Measurements from ENCODE around the gene PUS10.
"Not testable (repeated sequence)": the region's sequence is repeated elsewhere in the genome, so short reads cannot be mapped to it uniquely, and the experiment has no call there.

The PUS10 gene, protein sequence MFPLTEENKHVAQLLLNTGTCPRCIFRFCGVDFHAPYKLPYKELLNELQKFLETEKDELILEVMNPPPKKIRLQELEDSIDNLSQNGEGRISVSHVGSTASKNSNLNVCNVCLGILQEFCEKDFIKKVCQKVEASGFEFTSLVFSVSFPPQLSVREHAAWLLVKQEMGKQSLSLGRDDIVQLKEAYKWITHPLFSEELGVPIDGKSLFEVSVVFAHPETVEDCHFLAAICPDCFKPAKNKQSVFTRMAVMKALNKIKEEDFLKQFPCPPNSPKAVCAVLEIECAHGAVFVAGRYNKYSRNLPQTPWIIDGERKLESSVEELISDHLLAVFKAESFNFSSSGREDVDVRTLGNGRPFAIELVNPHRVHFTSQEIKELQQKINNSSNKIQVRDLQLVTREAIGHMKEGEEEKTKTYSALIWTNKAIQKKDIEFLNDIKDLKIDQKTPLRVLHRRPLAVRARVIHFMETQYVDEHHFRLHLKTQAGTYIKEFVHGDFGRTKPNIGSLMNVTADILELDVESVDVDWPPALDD

DNA sequence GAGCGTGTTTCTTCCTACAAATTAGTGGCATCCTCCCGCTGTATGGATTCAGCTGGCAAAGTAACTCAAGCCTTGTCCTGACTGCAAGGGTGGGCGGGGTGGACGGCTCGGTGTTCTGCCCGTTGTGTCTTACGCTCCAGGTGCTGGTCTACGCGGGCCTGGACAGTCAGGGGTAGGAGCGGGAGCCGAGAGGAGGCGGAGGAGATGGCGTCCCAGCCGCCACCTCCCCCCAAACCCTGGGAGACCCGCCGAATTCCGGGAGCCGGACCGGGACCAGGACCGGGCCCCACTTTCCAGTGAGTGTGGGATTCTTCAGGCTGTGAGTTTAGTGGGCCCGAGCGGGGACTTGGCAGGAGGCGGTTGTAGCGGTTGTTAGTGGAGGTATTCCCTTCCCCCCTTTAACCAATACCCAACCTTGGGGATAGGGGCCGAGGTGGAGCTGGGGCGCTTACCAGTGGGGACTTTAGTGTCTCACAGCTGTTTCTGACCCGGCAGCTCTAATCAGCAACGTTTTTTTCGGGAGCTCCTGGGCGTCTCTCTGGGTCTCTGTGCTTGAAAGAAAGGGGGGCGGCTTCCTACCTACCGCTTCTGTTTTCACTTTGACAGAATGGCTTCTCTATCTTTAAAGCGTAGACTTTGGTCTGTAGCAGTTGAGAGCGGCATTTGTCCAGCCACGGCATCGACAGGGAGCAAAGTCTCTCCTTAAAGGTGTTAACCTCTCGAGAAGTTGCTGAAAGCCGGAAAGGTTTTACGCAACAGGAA lies at the start of gene PUS10, which contains the start of gene PEX13:
TSS of gene PUS10 (minus strand) at position 700 of the 762 bp plus-strand sequence. CDS start 6,365 bp downstream, outside the sequence.
TSS of gene PEX13 (plus strand) at position 165 of the 762 bp plus-strand sequence. CDS start at position 205, 40 bp downstream.
- peak; percentile 87 for DNase-seq

DNA sequence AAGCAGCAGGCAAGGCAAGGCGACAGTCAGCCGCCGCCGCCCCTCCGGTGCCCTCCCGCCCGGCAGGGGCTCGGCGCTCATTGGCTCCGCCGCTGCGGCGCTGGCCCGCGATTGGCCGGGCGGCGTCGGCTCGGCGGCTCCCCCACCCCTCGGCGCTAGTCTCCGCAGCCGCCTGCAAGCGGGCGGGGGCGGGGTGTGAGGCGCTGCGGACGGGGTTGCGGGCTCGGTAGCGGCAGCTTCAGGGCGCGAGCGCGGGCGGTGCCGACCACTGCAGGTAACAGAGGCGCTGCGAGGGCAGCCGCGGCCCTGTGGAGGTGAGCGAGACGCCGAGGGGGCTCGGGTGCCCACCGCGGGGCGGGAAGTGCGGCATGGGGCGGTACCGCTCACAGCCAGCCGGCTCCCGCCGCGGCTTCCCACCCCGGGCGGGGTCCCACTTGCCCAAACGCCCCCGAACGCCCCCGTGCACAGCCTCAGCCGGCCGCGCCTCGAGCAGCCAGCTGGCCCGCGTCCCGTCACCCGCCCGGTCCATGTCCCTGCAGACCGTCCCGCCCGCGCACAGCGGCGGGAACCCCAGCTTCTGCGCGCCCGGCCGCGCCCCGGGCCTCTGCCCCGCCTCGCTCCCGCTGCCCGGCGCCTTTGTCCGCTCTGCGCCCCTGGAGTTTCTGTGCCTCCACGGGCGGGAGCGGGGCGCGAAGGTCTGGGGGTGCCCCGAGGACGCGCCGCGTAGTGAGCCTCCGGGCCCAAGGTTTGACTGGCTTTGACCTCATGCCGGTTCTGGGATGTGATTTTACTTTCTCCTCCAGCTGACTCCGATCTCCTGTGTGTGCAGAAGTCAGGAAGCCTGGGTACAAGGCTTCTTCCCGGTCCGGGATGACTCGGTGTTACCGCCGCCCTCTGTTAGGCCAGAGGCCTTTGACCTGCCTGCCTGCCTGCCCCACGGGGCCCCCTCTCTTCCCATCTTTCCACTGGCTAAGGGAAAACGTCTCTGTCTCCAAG lies 48.0 kb upstream of the PUS10 start, which contains the start of gene SANBR:
TSS of gene SANBR (plus strand) at position 158 of the 996 bp plus-strand sequence. CDS start 4,480 bp downstream, outside the sequence.
- peak; percentile 95 for DNase-seq

DNA sequence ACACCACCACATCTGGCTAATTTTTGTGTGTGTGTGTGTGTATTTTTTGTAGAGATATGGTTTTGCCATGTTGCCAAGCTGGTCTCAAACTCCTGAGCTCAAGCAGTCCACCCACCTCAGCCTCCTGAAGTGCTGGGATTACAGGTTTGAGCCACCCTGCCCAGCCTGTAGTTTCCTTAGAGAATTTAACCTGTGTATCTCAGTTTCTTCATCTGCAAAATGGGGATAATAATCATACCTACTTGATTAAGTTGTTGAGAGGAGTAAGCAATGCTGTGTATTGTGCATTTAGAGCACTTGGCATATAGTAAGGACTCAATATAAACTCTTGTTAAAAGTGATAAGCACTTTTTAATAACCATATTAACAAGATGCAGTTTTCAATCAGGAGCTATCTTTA lies 41.3 kb upstream of the PUS10 start:
- no peak for DNase-seq

DNA sequence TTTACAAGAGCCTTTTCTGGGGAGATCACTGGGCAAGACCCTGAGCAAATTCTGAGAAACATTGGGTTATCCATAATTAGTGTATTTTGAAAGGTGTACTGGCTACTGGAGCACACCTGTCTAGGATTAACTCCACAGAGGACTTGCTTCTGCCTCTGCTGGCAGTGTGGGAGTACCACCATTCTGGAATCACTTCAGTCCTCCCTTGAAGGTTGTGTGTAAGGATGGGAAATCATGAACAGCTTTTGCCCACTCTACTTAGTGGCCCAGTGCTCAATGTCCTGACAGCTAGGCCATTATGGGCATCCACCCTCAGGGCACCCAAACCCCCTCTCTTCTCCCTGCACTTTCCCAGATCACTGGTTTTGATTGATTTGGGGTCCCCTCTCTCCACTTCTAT lies 39.5 kb upstream of the PUS10 start:
- DNase-seq = no peak

DNA sequence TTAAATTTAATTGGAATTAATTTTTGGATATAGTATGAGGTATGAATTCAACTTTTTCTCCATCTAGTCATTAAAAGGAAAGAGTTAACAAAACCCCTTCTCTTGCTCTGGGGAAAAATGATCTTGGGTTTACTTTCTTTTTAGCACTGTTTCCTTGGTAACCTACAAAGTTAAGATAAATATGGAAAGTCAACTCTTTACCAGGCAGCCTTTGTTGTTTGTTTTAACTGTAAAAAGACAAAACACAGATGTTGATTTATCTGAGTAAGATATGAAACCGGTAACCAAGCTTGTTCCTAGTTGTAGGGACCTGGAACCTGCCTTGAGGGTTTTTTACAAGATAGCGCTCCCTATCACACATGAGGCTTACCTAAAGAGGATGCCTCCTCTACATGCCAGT lies 37.5 kb upstream of the PUS10 start:
- peak; percentile 49 for DNase-seq

DNA sequence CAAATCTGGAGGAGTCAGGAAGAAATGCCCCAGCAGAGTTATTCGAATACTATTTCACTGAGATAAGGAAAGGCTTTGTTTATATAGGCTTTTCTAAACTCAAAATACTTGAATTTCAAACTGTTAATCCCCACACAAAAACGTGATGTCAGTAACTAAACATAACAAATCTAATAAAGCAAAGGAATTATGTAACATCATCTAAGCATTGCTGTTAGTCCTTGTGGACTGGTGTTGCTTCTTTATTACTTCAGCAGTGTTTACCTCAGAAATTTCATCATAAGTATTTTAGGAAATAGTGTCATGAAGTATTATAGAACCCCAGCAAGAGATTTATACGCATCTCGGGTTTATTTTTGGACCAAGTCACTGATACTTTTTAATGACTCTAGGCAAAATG lies 27.9 kb upstream of the PUS10 start:
- DNase-seq = no peak

DNA sequence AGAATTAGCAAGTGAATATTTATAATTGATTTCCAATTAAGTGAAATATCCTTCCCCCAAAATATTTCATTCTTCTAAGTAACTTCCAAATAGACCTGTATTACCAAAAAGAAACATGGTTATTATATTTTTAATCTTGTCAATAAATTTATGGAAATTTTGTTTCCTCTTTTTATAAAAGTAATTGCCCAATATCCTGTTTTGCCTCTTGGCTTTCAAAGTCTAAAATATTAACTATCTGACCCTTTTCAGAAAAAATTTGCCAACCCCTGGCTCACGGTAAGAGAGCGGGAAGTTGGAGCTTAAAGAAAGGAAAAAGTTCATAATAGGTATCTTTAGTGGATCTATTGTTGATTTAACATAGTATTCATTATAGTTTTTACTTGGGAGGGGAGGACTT lies 27.2 kb upstream of the PUS10 start:
- DNase-seq = no peak

DNA sequence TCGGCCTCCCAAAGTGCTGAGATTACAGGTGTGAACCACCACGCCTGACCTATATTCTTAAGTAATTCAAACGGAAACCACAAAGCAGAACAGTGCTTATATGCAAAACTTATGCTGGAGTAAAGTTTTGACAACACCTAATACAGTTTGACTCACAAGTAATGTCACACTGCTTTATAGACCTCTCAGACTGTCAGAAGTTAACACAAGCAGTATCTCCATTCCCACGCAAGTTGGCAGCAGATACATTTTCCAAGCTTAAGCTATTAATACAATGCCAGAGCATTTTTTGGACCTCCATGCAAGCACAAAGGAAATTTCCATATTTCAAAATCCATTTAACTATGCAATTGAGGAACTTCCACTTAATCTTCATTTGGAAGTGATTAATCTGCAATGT lies 26.6 kb upstream of the PUS10 start:
- no peak for DNase-seq

DNA sequence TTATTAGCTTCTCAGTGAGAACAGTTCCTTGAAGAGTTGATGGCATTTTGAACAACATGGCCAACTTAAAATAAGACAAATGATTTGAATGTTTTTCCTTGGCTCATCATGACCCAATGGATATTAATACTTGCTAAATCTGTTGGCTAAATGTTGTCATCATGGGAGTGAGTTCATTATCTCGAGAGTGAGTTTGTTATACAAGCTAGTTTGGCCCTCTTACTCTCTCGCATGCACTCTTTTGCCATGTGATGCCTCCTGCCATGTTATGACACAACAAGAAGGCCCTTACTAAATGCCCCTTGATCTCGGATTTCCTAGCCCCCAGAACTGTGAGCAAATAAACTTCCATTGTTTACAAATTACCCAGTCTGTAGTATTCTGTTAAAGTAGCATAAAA lies 24.8 kb upstream of the PUS10 start:
- no peak for DNase-seq

DNA sequence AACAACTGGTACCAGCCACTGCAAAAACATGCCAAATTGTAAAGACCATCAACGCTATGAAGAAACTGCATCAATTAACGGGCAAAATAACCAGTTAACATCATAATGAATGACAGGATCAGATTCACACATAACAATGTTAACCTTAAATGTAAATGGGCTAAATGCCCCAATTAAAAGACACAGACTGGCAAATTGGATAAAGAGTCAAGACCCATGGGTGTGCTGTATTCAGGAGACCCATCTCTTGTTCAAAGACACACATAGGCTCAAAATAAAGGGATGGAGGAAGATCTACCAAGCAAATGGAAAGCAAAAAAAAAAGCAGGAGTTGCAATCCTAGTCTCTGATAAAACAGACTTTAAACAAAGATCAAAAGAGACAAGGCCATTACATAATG lies 18.6 kb upstream of the PUS10 start:
- not testable (repeated sequence) for DNase-seq

DNA sequence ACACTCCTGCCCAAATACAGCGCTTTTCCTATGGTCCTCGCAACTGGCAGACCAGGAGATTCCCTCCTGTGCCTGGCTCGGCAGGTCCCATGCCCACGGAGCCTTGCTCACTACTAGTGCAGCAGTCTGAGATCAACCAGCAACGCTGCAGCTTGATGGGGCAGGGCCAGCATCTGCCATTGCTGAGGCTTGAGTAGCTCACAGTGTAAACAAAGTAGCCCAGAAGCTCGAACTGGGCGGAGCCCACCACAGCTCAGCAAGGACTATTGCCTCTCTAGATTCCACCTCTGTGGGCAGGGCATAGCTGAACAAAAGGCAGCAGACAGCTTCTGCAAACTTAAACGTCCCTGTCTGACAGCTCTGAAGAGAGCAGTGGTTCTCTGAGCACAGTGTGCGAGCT lies 16.5 kb upstream of the PUS10 start:
- DNase-seq = not testable (repeated sequence)

DNA sequence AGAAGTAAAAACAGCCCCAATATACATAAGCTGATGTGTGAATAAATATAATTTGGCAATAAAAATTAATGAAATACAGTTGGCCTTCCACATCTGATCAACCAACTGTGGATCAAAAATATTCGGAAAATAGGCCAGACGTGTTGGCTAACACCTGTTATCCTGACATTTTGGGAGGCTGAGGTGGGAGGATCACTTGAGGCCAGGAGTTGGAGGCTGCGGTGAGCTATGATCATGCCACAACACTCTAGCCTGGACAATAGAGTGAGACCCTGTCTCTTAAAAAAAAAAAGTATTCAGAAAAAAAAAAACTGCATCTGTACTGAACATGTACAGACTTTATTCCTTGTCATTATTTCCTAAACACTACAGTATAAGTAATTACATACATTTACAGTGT lies 11.5 kb upstream of the PUS10 start:
- DNase-seq = no peak

DNA sequence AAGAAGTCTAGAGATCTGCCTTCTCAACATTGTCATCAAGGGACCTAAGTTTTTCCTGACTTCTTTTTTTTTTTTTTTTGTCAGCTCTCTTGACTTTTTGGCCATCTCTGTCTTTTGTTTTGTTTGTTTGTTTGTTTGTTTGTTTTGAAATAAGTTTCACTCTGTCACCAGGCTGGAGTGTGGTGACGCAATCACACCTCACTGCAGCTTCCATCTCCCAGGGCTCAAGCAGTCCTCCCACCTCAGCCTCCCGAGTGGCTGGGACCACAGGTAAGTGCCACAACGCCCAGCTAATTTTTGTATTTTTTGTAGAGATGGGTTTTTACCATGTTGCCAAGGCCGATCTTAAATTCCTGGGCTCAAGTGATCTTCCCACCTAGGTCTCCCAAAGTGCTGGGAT lies 5.6 kb upstream of the PUS10 start:
- DNase-seq = no peak

DNA sequence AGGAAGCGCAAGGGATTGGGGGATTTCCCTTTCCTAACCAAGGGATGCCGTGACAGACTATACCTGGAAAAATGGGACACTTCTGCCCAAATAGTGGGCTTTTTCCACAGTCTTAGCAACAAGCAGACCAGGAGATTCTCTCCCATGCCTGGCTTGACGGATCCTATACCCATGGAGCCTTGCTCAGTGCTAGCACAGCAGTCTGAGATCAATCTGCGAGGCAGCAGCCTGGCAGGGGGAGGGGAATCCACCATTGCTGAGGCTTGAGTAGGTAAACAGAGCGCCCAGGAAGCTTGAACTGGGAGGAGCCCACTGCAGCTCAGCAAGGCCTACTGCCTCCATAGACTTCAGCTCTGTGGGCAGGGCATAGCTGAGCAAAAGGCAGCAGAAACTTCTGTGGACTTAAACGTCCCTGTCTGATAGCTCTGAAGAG lies 3.2 kb upstream of the PUS10 start:
- no peak for DNase-seq

DNA sequence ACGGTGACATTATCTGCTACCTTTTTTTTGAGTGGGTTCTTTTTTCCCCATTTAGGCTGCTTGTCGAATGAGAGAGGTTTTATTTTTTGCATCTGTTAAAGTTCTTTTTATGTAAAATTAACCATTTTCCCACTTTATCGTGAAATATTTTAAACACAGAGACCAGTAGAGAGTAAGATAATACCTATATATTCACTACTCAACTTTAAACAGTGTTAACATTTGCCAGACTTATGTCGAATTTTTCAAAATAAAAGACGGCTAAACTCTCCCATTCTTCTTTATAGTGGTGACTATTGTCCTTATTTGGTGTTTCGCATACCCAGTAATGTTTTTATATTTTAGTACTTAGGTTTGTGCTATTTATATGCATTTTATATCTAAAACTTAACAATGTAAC lies 743 bp upstream of the PUS10 start:
- DNase-seq = no peak

DNA sequence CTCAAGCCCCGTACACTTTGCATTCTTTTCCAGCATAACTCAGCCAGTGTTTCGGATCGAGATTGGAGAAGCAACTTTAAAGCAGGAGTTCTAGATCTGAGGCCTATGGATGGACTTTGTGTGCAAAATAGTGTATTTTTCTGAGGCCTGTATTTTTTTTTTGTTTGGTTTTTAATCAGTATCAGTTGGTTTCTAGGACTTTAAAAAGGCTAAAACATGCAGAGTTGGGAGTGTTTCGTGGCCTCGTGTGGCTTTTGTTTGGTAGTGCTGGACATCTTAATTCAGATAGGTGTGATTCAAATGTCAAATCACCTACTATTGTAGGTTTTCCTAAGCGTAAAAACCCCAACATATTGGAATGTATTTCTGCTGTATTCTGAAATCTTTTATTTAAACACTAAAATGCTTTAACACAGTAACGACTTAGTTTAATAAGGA lies 282 bp upstream of the PUS10 start:
- peak; percentile 55 for DNase-seq

DNA sequence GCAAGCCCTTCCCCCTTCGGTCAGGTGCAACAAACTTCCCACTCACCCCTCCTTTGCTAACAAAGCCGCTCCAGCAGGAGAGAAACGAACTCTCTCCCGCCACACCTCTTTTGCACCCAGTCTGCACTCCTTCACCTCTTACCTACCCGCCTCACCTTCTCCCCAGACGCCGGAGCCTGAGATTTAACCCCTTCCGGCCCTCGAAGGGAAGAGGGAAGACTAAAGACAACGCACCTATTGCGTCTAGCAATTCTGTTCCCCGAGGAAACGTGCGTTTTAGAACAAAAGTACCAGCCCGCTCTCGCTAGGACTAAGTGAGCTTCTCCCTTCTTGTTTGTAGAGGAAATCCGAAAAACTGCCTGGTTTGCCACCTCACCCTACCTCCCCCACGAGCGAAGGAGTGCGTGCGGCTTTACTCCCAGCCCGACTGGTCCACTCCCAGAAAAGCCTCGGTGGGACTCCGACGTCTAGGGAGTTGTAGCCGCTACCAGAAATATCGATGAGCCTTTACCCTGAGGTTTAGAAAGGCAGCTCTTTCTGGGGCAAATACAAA lies 976 bp downstream of the PUS10 start:
- peak; percentile 87 for DNase-seq

DNA sequence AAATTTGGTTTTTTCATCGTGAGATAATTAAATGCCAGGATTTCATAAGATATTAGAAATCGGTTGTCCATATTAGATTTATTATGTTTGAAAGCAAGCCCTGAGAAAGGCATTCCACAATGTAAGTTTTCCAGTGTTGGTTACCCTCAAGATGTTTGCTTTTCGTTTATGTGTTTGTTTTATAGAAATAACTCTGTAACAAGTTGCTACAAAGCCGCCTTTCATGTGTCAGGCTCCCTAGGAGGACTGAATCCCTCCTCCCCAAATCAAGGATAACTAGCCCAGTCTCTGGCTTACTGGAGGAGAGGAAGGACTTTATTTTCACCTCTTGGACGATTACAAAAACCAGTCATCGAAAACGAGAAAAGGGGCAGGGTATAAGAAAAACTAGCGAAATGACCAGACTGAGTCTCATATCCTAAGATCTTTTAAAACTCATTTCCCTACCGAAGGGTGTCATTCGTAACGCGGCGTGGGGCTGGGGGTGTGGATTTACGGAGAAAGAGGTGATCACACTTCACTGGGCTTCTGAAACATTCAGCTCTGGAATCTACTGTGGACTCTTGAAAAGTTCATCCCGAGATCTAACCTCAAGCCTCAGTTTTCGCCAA lies 1.6 kb downstream of the PUS10 start:
- no peak for DNase-seq

DNA sequence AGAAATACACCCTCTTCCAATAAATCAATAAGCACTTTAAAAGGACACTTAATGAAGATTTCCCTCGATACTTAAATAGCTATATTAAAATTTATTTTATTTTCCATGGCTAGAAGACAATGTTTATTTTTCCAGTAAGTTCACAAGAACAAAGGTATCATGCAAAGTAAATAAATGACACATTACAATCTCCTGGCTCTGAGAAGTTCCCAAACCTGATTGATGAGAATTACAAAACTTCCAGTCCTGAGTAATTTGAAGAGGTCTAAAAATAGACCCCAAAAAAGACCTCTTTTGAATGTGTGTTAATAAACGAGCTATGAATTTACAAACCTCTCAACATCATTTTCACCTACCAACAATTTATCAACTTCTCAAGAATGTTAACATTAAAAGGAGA lies 2.1 kb downstream of the PUS10 start:
- no peak for DNase-seq

DNA sequence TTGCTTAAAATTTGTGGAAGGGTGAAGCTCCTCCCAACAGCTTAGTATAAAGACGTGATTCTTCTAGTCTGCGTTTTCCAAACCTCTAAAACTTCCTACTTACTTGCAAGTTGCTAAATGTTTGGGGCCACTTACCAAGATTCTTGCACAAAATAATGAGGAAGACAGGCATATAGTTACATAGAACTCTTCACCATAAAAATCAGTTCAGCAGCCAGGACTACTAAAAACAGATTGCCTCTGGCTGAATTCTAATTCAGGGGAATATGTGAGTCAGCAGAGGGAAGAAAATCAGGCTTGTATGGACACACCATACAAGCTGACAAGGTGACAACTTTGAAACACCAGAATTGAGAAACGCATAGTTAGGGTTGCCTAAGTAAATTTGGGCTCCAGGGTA lies 3.3 kb downstream of the PUS10 start:
- DNase-seq = no peak

DNA sequence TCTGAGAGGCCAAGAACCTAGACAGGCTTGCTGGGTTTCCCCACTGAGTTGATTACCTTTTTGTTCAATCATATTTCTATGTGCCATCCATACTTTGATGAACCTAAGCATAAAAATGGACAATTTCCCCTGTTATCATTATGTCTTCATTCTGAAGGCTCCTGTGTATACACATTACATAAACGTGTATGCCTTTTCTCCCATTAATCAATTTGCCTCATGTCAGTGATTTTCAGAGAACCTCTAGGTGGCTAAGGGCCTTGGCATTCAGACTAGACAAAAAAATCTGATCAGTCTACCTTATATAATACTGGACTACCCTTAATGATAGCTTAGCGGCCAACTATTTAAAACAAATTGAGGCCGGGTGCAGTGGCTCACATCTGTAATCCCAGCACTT lies 4.7 kb downstream of the PUS10 start:
- no peak for DNase-seq

DNA sequence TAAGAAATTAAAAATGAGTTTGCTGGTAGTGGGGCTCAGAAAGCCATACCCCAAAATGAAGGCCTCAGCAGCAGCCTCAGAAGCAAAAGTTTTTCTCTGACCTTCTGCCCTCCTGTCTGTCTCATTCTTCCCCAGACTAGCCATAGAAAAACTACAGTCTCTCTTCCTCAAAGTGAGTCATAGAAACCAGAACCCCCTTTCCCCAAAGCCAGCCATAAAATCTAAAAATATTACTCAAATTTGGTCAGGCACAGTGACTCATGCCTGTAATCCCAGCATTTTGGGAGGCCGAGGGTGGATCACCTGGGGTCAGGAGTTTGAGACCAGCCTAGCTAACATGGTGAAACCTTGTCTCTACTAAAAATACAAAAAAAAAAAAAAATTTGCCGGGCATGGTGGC lies 5.8 kb downstream of the PUS10 start:
- DNase-seq = not testable (repeated sequence)

Measured in hematopoietic multipotent progenitor cell treated with erythropoietin and hydrocortisone succinate and interleukin-3 and kit ligand, for 6 days (in vitro differentiated cells).